ENCODE data around the gene TMEM271. TPM values are rescaled to one million over a fixed set of nuclear protein-coding genes. Genes with fewer than 3 reads are reported as not detected.

The TMEM271 gene, protein sequence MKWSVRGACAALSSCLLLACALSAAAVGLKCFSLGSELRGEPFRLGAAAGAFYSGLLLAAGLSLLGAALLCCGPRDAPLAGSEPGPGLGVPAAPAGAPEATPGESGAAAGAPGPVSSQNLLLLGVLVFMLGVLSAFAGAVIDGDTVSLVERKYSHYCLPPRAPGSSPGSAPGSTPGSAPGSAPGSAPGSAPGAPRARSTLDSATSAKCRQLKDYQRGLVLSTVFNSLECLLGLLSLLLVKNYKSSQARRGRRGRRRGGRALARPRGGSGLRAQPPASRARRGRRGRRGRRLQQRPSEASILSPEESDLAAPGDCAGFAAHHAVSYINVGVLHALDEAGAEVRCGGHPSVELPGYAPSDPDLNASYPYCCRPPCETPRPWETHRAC
- total RNA-seq: not detected

DNA sequence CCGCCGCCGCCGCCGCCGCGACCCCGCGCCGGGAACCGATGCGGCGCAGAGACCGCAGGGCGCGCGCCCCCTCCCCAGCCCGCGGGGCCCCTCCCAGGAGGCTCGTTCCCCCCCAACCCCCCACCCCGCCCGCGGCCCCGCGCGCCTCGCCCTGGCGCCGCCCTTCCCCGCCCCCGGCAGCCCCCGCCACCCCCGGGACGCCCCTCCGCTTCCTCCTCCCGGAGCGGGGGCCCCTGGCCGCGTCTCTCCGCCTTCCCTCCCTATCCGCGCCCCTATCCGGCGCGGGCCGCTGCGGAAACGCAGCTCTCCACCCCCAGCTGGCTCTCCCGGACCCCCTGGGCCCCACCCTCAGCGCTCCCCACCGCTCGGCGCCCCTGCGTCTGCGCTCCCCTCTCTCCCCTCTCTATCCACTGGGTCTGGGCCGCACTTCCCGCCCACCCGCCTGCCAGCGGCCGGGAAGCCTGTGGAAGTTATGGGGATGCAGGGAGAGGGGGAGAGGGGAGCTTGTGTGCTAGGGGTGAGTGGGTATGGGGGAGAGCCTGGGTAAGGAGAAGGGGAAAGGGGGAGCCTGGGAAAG lies at the start of gene TMEM271:
TSS of gene TMEM271 (minus strand) at position 51 of the 577 bp plus-strand sequence. CDS start 233 bp downstream, outside the sequence.
- DNase-seq (no peak), ATAC-seq (no peak)
- peaks cover 45 to 59% (median 55%) of the 10 kb centered on the region in 3 donors for H3K27me3 ChIP-seq
- no peak within 1 kb of the TSS for H3K4me3 ChIP-seq
- H3K36me3 ChIP-seq: no peaks in the 10 kb centered on the region
- intact Hi-C loops (cut with DNase I; ENCODE audit: low total_unique reads): no loop called here
- no peaks in the 10 kb centered on the region for H3K4me1 ChIP-seq
- H3K27ac ChIP-seq: no peak within 1 kb of the TSS
- in situ Hi-C loops (cut with MboI; ENCODE audit: low sequenced_read_pairs in 4 of 4): no loop called here
- TF ChIP-seq, protein P1, sequence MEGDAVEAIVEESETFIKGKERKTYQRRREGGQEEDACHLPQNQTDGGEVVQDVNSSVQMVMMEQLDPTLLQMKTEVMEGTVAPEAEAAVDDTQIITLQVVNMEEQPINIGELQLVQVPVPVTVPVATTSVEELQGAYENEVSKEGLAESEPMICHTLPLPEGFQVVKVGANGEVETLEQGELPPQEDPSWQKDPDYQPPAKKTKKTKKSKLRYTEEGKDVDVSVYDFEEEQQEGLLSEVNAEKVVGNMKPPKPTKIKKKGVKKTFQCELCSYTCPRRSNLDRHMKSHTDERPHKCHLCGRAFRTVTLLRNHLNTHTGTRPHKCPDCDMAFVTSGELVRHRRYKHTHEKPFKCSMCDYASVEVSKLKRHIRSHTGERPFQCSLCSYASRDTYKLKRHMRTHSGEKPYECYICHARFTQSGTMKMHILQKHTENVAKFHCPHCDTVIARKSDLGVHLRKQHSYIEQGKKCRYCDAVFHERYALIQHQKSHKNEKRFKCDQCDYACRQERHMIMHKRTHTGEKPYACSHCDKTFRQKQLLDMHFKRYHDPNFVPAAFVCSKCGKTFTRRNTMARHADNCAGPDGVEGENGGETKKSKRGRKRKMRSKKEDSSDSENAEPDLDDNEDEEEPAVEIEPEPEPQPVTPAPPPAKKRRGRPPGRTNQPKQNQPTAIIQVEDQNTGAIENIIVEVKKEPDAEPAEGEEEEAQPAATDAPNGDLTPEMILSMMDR (IDR thresholded peaks at IDR 0.05 in 4 of 5, conservative IDR thresholded peaks at IDR 0.05 in 1 of 5): no peak
- TF ChIP-seq POLR2A (IDR thresholded peaks at IDR 0.05): no peak
- no peaks in the 10 kb centered on the region for H3K9me3 ChIP-seq

DNA sequence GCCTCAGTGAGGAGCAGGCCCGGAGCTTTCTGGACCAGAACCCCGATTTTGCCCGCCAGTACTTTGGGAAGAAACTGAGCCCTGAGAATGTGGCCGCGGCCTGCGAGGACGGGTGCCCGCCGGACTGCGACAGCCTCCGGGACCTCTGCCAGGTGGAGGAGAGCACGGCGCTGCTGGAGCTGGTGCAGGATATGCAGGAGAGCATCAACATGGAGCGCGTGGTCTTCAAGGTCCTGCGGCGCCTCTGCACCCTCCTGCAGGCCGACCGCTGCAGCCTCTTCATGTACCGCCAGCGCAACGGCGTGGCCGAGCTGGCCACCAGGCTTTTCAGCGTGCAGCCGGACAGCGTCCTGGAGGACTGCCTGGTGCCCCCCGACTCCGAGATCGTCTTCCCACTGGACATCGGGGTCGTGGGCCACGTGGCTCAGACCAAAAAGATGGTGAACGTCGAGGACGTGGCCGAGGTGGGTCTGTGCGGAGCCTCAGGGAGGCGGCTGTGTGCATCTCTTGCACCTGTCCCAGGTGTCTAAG lies 49.6 kb upstream of the TMEM271 start:
- Histone ChIP-seq H3K4me3 (no peak overlapping the region), H3K36me3 (no peaks in the 10 kb centered on the region), H3K4me1 (no peaks in the 10 kb centered on the region), H3K27me3 (peaks cover 0 to 6% (median 3%) of the 10 kb centered on the region in 3 donors), H3K9me3 (no peaks in the 10 kb centered on the region), H3K27ac (no peak overlapping the region)
- DNase-seq (no peak), ATAC-seq (no peak)
- in situ Hi-C loops (cut with MboI; ENCODE audit: low sequenced_read_pairs in 4 of 4) (no loop called here), intact Hi-C loops (cut with DNase I; ENCODE audit: low total_unique reads) (no loop called here)
- no peak for TF ChIP-seq POLR2A (IDR thresholded peaks at IDR 0.05)
- TF ChIP-seq, protein P1 (IDR thresholded peaks at IDR 0.05 in 4 of 5, conservative IDR thresholded peaks at IDR 0.05 in 1 of 5): no peak

DNA sequence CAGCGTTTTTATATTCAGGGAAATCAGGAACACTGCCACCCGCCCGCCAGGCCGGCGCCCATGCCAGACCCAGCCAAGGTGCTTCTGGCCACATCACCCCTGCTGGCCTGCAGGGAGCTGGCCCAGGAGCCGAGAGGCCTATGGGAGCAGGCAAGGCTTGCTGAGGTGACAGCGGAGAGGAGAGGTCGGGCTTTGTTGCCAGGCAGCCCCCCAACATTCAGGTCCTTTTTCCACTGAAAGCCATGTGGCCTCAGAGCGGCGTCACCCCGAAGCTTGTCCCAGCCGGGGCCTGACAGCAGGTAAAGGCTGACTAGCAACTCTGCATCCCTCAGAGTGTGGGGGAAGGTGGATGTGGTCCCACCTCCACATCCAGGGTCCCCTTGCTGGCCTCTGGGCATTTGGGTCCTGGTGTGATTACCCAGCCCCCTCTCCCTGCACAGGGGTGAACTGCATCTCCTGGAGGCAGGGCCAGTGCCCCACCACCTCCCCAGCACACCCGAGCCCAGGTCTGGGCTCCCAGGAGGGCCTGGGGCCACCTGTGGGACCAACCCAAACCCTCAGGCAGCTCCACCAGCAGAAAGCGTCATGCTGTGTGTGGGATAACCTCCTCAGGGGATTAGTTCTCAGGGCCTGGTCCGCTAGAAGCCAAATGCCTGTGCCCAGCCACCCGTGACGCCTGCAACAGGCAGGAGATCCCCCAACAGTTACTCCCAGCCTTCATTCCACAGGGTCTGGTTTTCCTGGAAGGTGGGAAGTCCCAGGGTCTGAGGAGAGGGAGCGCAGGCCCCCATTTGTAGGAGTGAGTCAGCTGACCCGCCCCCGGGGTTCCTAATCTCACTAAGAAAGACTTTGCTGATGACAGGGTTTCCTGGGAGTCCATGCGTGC lies 48.9 kb upstream of the TMEM271 start, which contains the start of gene PDE6B:
TSS of gene PDE6B (plus strand) at position 869 of the 886 bp plus-strand sequence. CDS start 54 bp downstream, outside the sequence.
- ATAC-seq (no peak), DNase-seq (no peak)
- Histone ChIP-seq H3K4me3 (no peak within 1 kb of the TSS), H3K36me3 (no peaks in the 10 kb centered on the region), H3K27me3 (peaks cover 0 to 6% (median 3%) of the 10 kb centered on the region in 3 donors), H3K4me1 (no peaks in the 10 kb centered on the region), H3K9me3 (no peaks in the 10 kb centered on the region), H3K27ac (no peak within 1 kb of the TSS)
- TF ChIP-seq POLR2A (IDR thresholded peaks at IDR 0.05): no peak
- TF ChIP-seq, protein P1 (IDR thresholded peaks at IDR 0.05 in 4 of 5, conservative IDR thresholded peaks at IDR 0.05 in 1 of 5): no peak
- intact Hi-C loops (cut with DNase I; ENCODE audit: low total_unique reads): no loop called here
- in situ Hi-C loops (cut with MboI; ENCODE audit: low sequenced_read_pairs in 4 of 4): no loop called here

DNA sequence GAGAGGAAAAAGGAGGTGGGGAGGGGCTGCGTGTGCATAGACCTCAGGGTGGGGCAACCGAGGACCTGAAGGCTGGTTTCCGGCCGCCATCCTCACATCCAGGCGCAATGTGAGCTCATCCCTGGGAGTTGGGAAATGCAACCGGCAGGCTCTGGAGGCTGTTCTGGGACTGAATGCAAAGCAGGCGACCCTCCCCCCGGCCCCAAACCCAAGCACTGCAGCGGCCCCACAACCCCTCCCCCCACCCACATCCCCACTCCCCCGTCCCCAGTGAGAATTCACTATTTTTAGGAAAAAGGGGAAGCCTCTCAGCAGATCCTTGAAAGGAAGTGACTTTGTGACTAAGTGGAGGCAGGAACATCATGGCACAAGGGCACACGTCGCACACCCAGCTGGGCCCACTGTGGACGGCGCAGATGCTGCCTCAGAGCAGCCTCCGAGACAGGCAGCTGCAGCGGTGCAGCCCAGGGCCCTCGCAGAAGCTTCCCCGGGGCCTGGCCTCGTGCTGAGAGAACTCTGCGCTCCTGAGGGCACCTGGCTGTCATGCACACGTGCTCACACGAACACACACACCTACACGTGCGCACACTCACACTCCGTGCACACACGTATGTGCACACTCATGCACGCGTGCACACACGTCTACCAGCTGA lies 47.9 kb upstream of the TMEM271 start:
- in situ Hi-C loops (cut with MboI; ENCODE audit: low sequenced_read_pairs in 4 of 4): no loop called here
- Histone ChIP-seq H3K27ac (no peak overlapping the region), H3K4me1 (no peaks in the 10 kb centered on the region), H3K27me3 (peaks cover 0 to 6% (median 3%) of the 10 kb centered on the region in 3 donors), H3K9me3 (no peaks in the 10 kb centered on the region), H3K4me3 (no peak overlapping the region), H3K36me3 (no peaks in the 10 kb centered on the region)
- ATAC-seq (no peak), DNase-seq (no peak)
- intact Hi-C loops (cut with DNase I; ENCODE audit: low total_unique reads): no loop called here
- TF ChIP-seq, protein P1 (IDR thresholded peaks at IDR 0.05 in 4 of 5, conservative IDR thresholded peaks at IDR 0.05 in 1 of 5): no peak

All from gastrocnemius medialis (tissue), 4 donors.